NT2/D1 (cell line): ENCODE results near the gene PLEKHA7.

Experiments used
- SUZ12 ChIP-seq: IDR thresholded peaks from 2 replicates; pipeline ENCODE4 v1.6.1; 2011; ENCODE audit not compliant: insufficient read length, insufficient read depth; ENCODE audit errors: extremely low read depth
- YY1 ChIP-seq: IDR thresholded peaks from 2 replicates; pipeline ENCODE4 v1.6.1; 2011; ENCODE audit not compliant: insufficient read length, insufficient read depth

- TF ChIP-seq SUZ12 (no peak), YY1 (no peak)
These were observed 228.6 kb downstream of the PLEKHA7 start for GRCh38 chr11:16785520-16786128.
